GM21423 (cell line): Measurements from ENCODE around the gene BUB1.
"Not testable (repeated sequence)": the region's sequence is repeated elsewhere in the genome, so short reads cannot be mapped to it uniquely, and the experiment has no call there.

Source experiments
- ATAC-seq: cut with Tn5 transposase; IDR thresholded peaks from one replicate; pipeline ENCODE4 v1.9.1; 2021; ENCODE audit warnings: mild to moderate bottlenecking, moderate library complexity; ENCODE audit not compliant: unreplicated experiment

The BUB1 gene

GRCh38 chr2:110659248-110659647 is 18.6 kb downstream of the BUB1 start:
- no peak for ATAC-seq

- peak; percentile 83 for ATAC-seq
These were observed 20.0 kb downstream of the BUB1 start for GRCh38 chr2:110657724-110658305.

GRCh38 chr2:110655701-110656100 is 22.2 kb downstream of the BUB1 start:
- ATAC-seq = no peak

- ATAC-seq = no peak
These were observed 24.0 kb downstream of the BUB1 start for GRCh38 chr2:110653861-110654260.

GRCh38 chr2:110650346-110650745 is 27.5 kb downstream of the BUB1 start:
- no peak for ATAC-seq

GRCh38 chr2:110647777-110648176 is 30.1 kb downstream of the BUB1 start:
- no peak for ATAC-seq

GRCh38 chr2:110645616-110646015 is 32.2 kb downstream of the BUB1 start:
- no peak for ATAC-seq

- ATAC-seq = no peak
These were observed 33.5 kb downstream of the BUB1 start for GRCh38 chr2:110644357-110644756.

- no peak for ATAC-seq
These were observed 35.5 kb downstream of the BUB1 start for GRCh38 chr2:110642360-110642759.

- ATAC-seq = no peak
These were observed 37.9 kb downstream of the BUB1 start for GRCh38 chr2:110639972-110640371.

GRCh38 chr2:110638952-110639695 is 38.7 kb downstream of the BUB1 start:
- ATAC-seq = no peak

- no peak for ATAC-seq
These were observed 39.9 kb downstream of the BUB1 start for GRCh38 chr2:110638004-110638403.

GRCh38 chr2:110637093-110637492 is 40.8 kb downstream of the BUB1 start:
- no peak for ATAC-seq

- not testable (repeated sequence) for ATAC-seq
These were observed 41.8 kb downstream of the BUB1 start for GRCh38 chr2:110635949-110636628.

GRCh38 chr2:110627348-110627747 is 50.5 kb downstream of the BUB1 start:
- ATAC-seq = not testable (repeated sequence)

GRCh38 chr2:110619326-110619939 is 58.4 kb downstream of the BUB1 start:
- not testable (repeated sequence) for ATAC-seq

GRCh38 chr2:110613927-110614326 is 63.9 kb downstream of the BUB1 start:
- not testable (repeated sequence) for ATAC-seq

GRCh38 chr2:110610613-110611250 is 67.1 kb downstream of the BUB1 start:
- not testable (repeated sequence) for ATAC-seq

GRCh38 chr2:110609843-110610612 is 67.8 kb downstream of the BUB1 start:
- ATAC-seq = not testable (repeated sequence)

- ATAC-seq = not testable (repeated sequence)
These were observed 68.9 kb downstream of the BUB1 start for GRCh38 chr2:110608788-110609502.
